Fibroblast of lung (primary cell): ENCODE results near the gene PSME4. TPM values are rescaled to one million over a fixed set of nuclear protein-coding genes. Genes with fewer than 3 reads are reported as not detected.

Source experiments
- DNase-seq, 2 donors: peaks; one replicate each; pipeline versions ENCODE4 v3.0.0 to v3.0.0-alpha.2; 2010; ENCODE audit warnings: low read depth in 2 of 2
- H2AFZ ChIP-seq: 2 replicates; pipeline ENCODE4 v1.5.1; 2012; ENCODE audit warnings: low read length, control low read depth, inconsistent platforms
- H3K27ac ChIP-seq: 2 replicates; pipeline ENCODE4 v1.5.1; 2011; ENCODE audit warnings: low read length, control low read depth; ENCODE audit not compliant: insufficient read depth
- H3K27me3 ChIP-seq: 2 replicates; pipeline ENCODE4 v1.5.1; 2011; ENCODE audit warnings: mild to moderate bottlenecking, low read length; ENCODE audit not compliant: control insufficient read depth, insufficient read depth
- H3K36me3 ChIP-seq: 2 replicates; pipeline ENCODE4 v1.5.1; 2011; ENCODE audit warnings: low read length; ENCODE audit not compliant: control insufficient read depth, insufficient read depth
- H3K4me1 ChIP-seq: 2 replicates; pipeline ENCODE4 v1.5.1; 2011; ENCODE audit warnings: low read length; ENCODE audit not compliant: control insufficient read depth, insufficient read depth; ENCODE audit errors: extremely low read depth
- H3K4me2 ChIP-seq: 2 replicates; pipeline ENCODE4 v1.5.1; 2011; ENCODE audit warnings: low read length, control low read depth; ENCODE audit not compliant: insufficient read depth; ENCODE audit errors: extremely low read depth
- H3K4me3 ChIP-seq, 4 experiments: fragments of 200-600 bp in 1 of 4; sonication (generic) in 1 of 4; replicated peaks in 1 of 4; 2 replicates each; pipeline ENCODE4 v1.5.1; 2011 to 2016; ENCODE audit warnings: low read length in 4 of 4, low read depth in 3 of 4, mild to moderate bottlenecking in 3 of 4, control low read depth in 2 of 4, inconsistent platforms in 1 of 4, mixed read lengths in 1 of 4; ENCODE audit not compliant: insufficient read depth in 1 of 4; ENCODE audit errors: control extremely low read depth in 1 of 4
- H3K79me2 ChIP-seq: 2 replicates; pipeline ENCODE4 v1.5.1; 2012; ENCODE audit warnings: mild to moderate bottlenecking, low read length, inconsistent platforms; ENCODE audit not compliant: control insufficient read depth, insufficient read depth
- H3K9ac ChIP-seq: 2 replicates; pipeline ENCODE4 v1.5.1; 2011; ENCODE audit warnings: mild to moderate bottlenecking, low read length, control low read depth; ENCODE audit not compliant: insufficient read depth
- H3K9me3 ChIP-seq: 2 replicates; pipeline ENCODE4 v1.5.1; 2012; ENCODE audit warnings: low read depth, low read length; ENCODE audit not compliant: control insufficient read depth, insufficient read depth
- H4K20me1 ChIP-seq: 2 replicates; pipeline ENCODE4 v1.5.1; 2011; ENCODE audit warnings: low read length; ENCODE audit not compliant: control insufficient read depth, insufficient read depth; ENCODE audit errors: extremely low read depth
- EZH2 ChIP-seq: IDR thresholded peaks from 2 replicates; pipeline ENCODE4 v1.5.1; 2012; ENCODE audit warnings: low read length, control low read depth, mild to moderate bottlenecking; ENCODE audit errors: missing control alignments
- polyA plus RNA-seq, 2 donors: library from polyadenylated mRNA; depleted of rRNA in 1 of 2; stranded (reverse) in 1 of 2; unstranded in 1 of 2; fragments of >200 nt; gene quantifications; 2 replicates each; pipeline ENCODE4 v1.2.1, GENCODE V29; 2011 to 2012; ENCODE audit warnings: missing spikeins in 1 of 2
- total RNA-seq: library from RNA; depleted of rRNA; stranded (reverse); fragments of >200 nt; gene quantifications from 2 replicates; pipeline ENCODE4 v1.2.1, GENCODE V29; 2014
- TF ChIP-seq, protein P1 (sequence below), 2 donors: IDR thresholded peaks in 1 of 2; conservative IDR thresholded peaks in 1 of 2; 1 replicate in 1 of 2; 2 replicates in 1 of 2; pipeline ENCODE4 v1.5.1; 2011 to 2012; ENCODE audit warnings: low read length in 2 of 2, control low read depth in 1 of 2, inconsistent platforms in 1 of 2, low read depth in 1 of 2, mild to moderate bottlenecking in 1 of 2

Gene PSME4
- total and polyA plus RNA-seq, 2 donors (not counting 1 experiment from before 2014, with no cell fraction given) = 26.8 to 34.6 TPM

GRCh38 chr2:53994818-53995808 is 24.3 kb upstream of the PSME4 start:
- Histone ChIP-seq H3K79me2 (no peaks in the 10 kb centered on the region), H3K9ac (no peak overlapping the region), H3K9me3 (no peaks in the 10 kb centered on the region), H3K4me1 (no peaks in the 10 kb centered on the region), H3K4me2 (no peak overlapping the region), H2AFZ (no peak overlapping the region), H3K4me3 (no peak overlapping the region), H3K27me3 (no peaks in the 10 kb centered on the region), H3K27ac (no peak overlapping the region), H3K36me3 (no peaks in the 10 kb centered on the region), H4K20me1 (no peaks in the 10 kb centered on the region)
- DNase-seq = no peak
- no peak for TF ChIP-seq EZH2
- TF ChIP-seq, protein P1, sequence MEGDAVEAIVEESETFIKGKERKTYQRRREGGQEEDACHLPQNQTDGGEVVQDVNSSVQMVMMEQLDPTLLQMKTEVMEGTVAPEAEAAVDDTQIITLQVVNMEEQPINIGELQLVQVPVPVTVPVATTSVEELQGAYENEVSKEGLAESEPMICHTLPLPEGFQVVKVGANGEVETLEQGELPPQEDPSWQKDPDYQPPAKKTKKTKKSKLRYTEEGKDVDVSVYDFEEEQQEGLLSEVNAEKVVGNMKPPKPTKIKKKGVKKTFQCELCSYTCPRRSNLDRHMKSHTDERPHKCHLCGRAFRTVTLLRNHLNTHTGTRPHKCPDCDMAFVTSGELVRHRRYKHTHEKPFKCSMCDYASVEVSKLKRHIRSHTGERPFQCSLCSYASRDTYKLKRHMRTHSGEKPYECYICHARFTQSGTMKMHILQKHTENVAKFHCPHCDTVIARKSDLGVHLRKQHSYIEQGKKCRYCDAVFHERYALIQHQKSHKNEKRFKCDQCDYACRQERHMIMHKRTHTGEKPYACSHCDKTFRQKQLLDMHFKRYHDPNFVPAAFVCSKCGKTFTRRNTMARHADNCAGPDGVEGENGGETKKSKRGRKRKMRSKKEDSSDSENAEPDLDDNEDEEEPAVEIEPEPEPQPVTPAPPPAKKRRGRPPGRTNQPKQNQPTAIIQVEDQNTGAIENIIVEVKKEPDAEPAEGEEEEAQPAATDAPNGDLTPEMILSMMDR (conservative IDR thresholded peaks at IDR 0.05 in 1 of 2, IDR thresholded peaks at IDR 0.05 in 1 of 2; ENCODE audit: low read depth in 1 of 2, low read length in 2 of 2) = no peak

DNA sequence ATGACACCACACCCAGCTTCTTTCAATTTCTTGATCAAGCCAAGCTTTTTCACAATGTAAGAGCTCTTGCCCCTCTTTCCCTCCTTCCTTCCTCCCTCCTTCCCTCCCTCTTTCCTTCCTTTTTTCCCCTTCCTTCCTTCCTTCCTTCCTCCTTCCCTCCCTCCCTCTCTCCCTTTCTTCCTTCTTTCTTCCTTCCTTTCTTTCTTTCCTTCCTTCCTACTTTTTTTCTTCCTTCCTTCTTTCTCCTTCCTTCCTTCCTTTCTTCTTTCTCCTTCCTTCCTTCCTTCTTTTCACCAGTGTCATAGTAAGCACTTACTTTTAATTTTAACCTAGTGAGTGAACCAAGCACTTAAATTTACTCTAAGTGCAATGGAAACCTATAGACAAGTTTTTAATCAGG is 21.2 kb upstream of the PSME4 start:
- Histone ChIP-seq H3K4me1 (peaks cover 2% of the 10 kb centered on the region), H3K9me3 (no peaks in the 10 kb centered on the region), H2AFZ (no peak overlapping the region), H3K36me3 (no peaks in the 10 kb centered on the region), H3K4me2 (no peak overlapping the region), H3K79me2 (no peaks in the 10 kb centered on the region), H3K27ac (no peak overlapping the region), H3K9ac (no peak overlapping the region), H3K4me3 (no peak overlapping the region), H4K20me1 (no peaks in the 10 kb centered on the region), H3K27me3 (no peaks in the 10 kb centered on the region)
- DNase-seq = no peak
- no peak for TF ChIP-seq EZH2
- TF ChIP-seq, protein P1 (conservative IDR thresholded peaks at IDR 0.05 in 1 of 2, IDR thresholded peaks at IDR 0.05 in 1 of 2; ENCODE audit: low read depth in 1 of 2, low read length in 2 of 2) = no peak

DNA sequence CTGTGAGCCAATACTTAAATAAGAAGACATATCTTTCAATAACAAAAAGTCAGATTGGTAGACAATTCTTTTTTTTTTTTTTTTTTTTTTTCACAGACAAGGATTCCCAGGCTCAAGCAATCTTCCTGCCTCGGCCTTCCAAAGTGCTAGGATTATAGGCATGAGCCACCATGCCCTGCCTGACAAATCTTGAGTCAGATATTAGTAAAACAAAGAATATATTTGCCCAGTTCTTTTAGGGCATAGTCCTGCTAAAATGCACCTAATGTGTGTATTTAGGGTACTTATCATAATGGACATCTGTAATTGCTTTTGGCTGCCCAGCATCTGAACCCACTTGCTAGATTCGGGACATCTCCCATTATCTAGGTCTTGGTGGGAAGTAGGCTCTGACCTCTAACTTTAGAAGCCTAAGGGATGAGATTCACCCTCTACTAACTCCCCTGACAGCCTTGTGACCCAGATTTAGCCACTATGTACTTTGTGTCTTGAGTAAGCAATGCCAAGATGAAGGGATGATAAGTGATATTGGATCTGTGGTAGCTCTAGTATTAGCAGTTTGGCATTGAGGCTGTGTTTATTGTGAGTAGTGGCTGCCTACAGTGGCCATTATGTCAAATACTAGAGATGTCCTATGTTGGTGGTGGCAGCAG is 18.5 kb upstream of the PSME4 start:
- Histone ChIP-seq H3K4me1 (peaks cover 2% of the 10 kb centered on the region), H3K27me3 (no peaks in the 10 kb centered on the region), H2AFZ (no peak overlapping the region), H3K4me2 (no peak overlapping the region), H3K36me3 (no peaks in the 10 kb centered on the region), H3K27ac (no peak overlapping the region), H4K20me1 (no peaks in the 10 kb centered on the region), H3K79me2 (no peaks in the 10 kb centered on the region), H3K9me3 (no peaks in the 10 kb centered on the region), H3K4me3 (no peak overlapping the region), H3K9ac (no peak overlapping the region)
- DNase-seq = no peak
- TF ChIP-seq, protein P1 (conservative IDR thresholded peaks at IDR 0.05 in 1 of 2, IDR thresholded peaks at IDR 0.05 in 1 of 2; ENCODE audit: low read depth in 1 of 2, low read length in 2 of 2) = no peak
- TF ChIP-seq EZH2 = no peak
